Sigmoid colon (tissue), 7 donors: ENCODE measurements around the gene CABLES1. TPM values are rescaled to one million over a fixed set of nuclear protein-coding genes. Genes with fewer than 3 reads are reported as not detected.

Experiments
- DNase-seq: peaks from one replicate; pipeline ENCODE4 v3.0.0-alpha.2; 2019
- H3K27ac ChIP-seq, 4 donors: fragments of 200-600 bp; sonication (generic); one replicate each; pipeline ENCODE4 v1.5.1; 2016 to 2019; ENCODE audit warnings: mild to moderate bottlenecking in 1 of 4
- H3K27me3 ChIP-seq, 3 donors: fragments of 200-600 bp; sonication (generic); one replicate each; pipeline ENCODE4 v1.5.1; 2019; ENCODE audit warnings: mild to moderate bottlenecking in 1 of 3
- H3K36me3 ChIP-seq, 4 donors: fragments of 200-600 bp; sonication (generic); one replicate each; pipeline ENCODE4 v1.5.1; 2016 to 2019
- H3K4me1 ChIP-seq, 4 donors: fragments of 200-600 bp; sonication (generic); one replicate each; pipeline ENCODE4 v1.5.1; 2017 to 2019
- H3K4me3 ChIP-seq, 4 donors: fragments of 200-600 bp; sonication (generic); one replicate each; pipeline ENCODE4 v1.5.1; 2017 to 2019; ENCODE audit warnings: mild to moderate bottlenecking in 2 of 4, moderate library complexity in 1 of 4
- H3K9me3 ChIP-seq, 4 donors: fragments of 200-600 bp in 3 of 4; sonication (generic) in 3 of 4; one replicate each; pipeline versions ENCODE4 v1.5.1 to v1.6.1; 2013 to 2019
- EP300 ChIP-seq, 4 donors: sonication (generic); formaldehyde crosslinking; IDR thresholded peaks; one replicate each; pipeline ENCODE4 v1.6.1; 2017; ENCODE audit warnings: antibody characterized with exemption in 4 of 4
- POLR2A ChIP-seq, 2 donors: fragments of 450-650 bp; IDR thresholded peaks; one replicate each; pipeline ENCODE4 v1.6.1; 2016; ENCODE audit warnings: antibody characterized with exemption in 2 of 2, mild to moderate bottlenecking in 2 of 2, moderate library complexity in 2 of 2
- POLR2AphosphoS5 ChIP-seq, 4 donors: sonication (generic); formaldehyde crosslinking; IDR thresholded peaks; one replicate each; pipeline ENCODE4 v1.6.1; 2017; ENCODE audit warnings: antibody characterized with exemption in 4 of 4
- WGBS, 2 donors: extraction: QIAGEN DNeasy Blood & Tissue Kit; methylation state at CpG; one replicate each; pipeline ENCODE4 v1.1.7; 2013; 5-methylcytosine and 5-hydroxymethylcytosine counted together
- intact Hi-C: fragments of 100-400 bp; cut with DNase I; formaldehyde crosslinking; loops from one replicate; pipeline ENCODE4 v1.15.1; 2023
- polyA plus RNA-seq, 3 donors: library from polyadenylated mRNA; stranded (reverse); fragments of 200-250 nt; gene quantifications; one replicate each; pipeline ENCODE4 v1.2.3, GENCODE V29; 2013
- total RNA-seq, 4 donors: library from RNA; depleted of rRNA; stranded (reverse); fragments of >200 nt; gene quantifications; one replicate each; pipeline ENCODE4 v1.1.0, GENCODE V29; 2016
- TF ChIP-seq, protein P1 (sequence below), 4 experiments: fragments of 450-650 bp in 3 of 4; fragments of 200-600 bp in 1 of 4; IDR thresholded peaks; one replicate each; pipeline ENCODE4 v1.5.1; 2016 to 2019; ENCODE audit warnings: antibody characterized with exemption in 4 of 4, mild to moderate bottlenecking in 3 of 4, moderate library complexity in 2 of 4
- donor health status: healthy with polysubstance abuse.
- donor health status: Bipolar disorder and iron deficiency.
- donor health status: healthy.

The CABLES1 gene
- total and polyA plus RNA-seq, 7 donors = 1.9 to 7.2 (median 3.9) TPM

DNA sequence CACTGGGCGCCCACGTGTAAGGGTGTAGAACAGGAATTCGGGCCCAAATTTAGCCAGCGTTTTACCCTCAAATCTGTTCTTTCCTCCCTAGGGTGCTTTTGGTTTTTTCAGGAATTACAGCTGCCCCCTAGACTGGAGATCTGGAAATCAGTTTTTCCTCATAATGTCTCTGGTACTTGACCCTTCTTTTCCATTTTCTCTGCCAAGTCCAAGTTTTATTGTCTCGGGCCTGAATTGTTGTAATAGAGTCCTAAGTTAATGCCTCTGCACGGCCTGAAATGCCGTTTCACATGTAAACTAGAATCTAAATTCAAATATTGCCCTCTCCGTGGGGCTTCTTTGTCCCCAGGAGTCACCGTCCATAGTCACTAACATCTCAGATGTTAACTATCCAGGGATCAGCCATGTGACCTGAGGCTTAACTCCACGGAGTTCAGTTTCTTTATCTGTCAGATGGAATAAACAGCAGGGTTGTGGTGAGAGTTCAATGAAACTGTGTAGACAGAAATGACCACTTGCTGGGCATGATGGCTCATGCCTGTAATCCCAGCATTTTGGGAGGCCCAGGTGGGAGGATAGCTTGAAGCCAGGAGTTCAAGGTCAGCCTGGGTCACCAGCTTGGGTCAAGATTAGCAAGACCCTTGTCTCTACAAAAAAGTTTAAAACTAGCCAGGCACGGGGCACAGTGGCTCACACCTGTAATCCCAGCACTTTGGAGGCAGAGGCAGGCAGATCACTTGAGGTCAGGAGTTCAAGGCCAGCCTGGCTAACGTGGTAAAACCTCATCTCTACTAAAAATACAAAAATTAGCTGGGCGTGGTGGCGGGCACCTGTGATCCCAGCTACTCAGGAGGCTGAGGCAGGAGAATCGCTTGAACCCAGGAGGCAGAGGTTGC lies 12.7 kb upstream of the CABLES1 start:
- Histone ChIP-seq H3K27ac (no peak overlapping the region), H3K4me1 (no peaks in the 10 kb centered on the region), H3K36me3 (no peaks in the 10 kb centered on the region), H3K4me3 (no peak overlapping the region), H3K27me3 (peaks cover 0 to 3% (median 0%) of the 10 kb centered on the region in 3 donors), H3K9me3 (no peaks in the 10 kb centered on the region)
- DNase-seq = no peak
- intact Hi-C loops = no loop called here
- TF ChIP-seq POLR2A (IDR thresholded peaks at IDR 0.05) (no peak), POLR2AphosphoS5 (IDR thresholded peaks at IDR 0.05) (no peak), EP300 (IDR thresholded peaks at IDR 0.05) (no peak)
- TF ChIP-seq, protein P1, sequence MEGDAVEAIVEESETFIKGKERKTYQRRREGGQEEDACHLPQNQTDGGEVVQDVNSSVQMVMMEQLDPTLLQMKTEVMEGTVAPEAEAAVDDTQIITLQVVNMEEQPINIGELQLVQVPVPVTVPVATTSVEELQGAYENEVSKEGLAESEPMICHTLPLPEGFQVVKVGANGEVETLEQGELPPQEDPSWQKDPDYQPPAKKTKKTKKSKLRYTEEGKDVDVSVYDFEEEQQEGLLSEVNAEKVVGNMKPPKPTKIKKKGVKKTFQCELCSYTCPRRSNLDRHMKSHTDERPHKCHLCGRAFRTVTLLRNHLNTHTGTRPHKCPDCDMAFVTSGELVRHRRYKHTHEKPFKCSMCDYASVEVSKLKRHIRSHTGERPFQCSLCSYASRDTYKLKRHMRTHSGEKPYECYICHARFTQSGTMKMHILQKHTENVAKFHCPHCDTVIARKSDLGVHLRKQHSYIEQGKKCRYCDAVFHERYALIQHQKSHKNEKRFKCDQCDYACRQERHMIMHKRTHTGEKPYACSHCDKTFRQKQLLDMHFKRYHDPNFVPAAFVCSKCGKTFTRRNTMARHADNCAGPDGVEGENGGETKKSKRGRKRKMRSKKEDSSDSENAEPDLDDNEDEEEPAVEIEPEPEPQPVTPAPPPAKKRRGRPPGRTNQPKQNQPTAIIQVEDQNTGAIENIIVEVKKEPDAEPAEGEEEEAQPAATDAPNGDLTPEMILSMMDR (IDR thresholded peaks at IDR 0.05) = no peak
- WGBS, 2 donors = 78 to 82% methylated on average over 15 of the region's 15 CpGs

- intact Hi-C loops = no loop called here
- Histone ChIP-seq H3K4me1 (no peaks in the 10 kb centered on the region), H3K27ac (no peak overlapping the region), H3K27me3 (peaks cover 0 to 3% (median 0%) of the 10 kb centered on the region in 3 donors), H3K9me3 (no peaks in the 10 kb centered on the region), H3K4me3 (no peak overlapping the region), H3K36me3 (no peaks in the 10 kb centered on the region)
- TF ChIP-seq EP300 (IDR thresholded peaks at IDR 0.05) (no peak), POLR2AphosphoS5 (IDR thresholded peaks at IDR 0.05) (no peak), POLR2A (IDR thresholded peaks at IDR 0.05) (no peak)
- TF ChIP-seq, protein P1 (IDR thresholded peaks at IDR 0.05) = no peak
- 17 to 62% methylated on average over 11 of the region's 11 CpGs for WGBS, 2 donors
- no peak for DNase-seq
Measured at GRCh38 chr18:23126376-23127056, 8.8 kb upstream of the CABLES1 start.

DNA sequence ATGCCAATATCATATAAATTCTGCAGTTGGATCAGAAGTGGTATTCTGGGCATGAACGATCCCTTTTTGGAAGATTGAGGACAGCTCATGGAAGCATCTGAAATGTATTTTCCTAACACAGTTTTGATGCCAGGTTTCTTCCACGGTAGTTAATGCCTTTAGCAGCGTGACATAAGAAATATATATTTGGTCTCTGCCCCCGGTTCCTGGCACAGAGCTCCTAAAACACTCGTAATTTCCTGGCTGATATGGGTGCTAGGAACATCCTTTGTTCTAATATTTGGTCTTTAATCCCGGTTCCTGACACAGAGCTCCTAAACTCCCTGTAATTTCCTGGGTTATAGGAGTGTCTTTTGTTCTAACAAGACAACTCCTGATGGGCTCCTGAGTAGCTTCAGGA lies 8.2 kb upstream of the CABLES1 start:
- no peaks in the 10 kb centered on the region for H3K36me3 ChIP-seq
- no peak overlapping the region for H3K27ac ChIP-seq
- no peaks in the 10 kb centered on the region for H3K9me3 ChIP-seq
- no peaks in the 10 kb centered on the region for H3K4me1 ChIP-seq
- no peak overlapping the region for H3K4me3 ChIP-seq
- DNase-seq = no peak
- TF ChIP-seq POLR2A (IDR thresholded peaks at IDR 0.05) = no peak
- TF ChIP-seq EP300 (IDR thresholded peaks at IDR 0.05) = no peak
- no peak for TF ChIP-seq POLR2AphosphoS5 (IDR thresholded peaks at IDR 0.05)
- TF ChIP-seq, protein P1 (IDR thresholded peaks at IDR 0.05) = no peak
- WGBS, 2 donors = 13 to 66% methylated on average over 6 of the region's 6 CpGs
- intact Hi-C loops = no loop called here
- H3K27me3 ChIP-seq = peaks cover 0 to 3% (median 0%) of the 10 kb centered on the region in 3 donors

DNA sequence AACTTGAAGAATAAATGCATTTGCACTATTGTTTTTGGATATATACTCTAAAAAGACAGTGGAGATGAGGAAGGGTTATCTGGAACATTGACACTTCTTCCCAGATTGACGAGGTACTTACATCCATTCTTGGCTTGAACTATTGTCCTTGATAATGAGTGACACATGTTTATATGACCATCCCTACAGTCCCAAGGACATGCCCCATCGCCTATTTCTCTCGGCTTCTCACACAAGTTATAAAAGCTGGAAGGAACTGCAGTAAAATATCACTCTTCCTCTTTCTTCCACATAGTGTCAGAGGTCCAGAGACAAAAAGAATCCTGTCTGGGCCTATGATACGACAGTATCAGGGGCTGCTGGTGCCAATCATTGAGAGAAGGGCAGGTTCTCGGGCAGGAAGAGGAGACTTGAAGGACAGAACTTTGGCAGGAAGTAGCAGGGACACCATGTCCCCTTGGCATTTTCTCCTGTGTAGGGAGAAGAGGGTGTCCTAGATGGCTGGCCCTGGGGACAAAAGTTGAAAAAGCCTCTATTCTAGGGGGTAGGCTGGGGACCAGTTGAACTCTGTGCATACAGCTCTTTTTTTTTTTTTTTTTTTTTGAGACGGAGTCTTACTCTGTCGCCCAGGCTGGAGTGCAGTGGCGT lies 5.8 kb upstream of the CABLES1 start:
- Histone ChIP-seq H3K36me3 (no peaks in the 10 kb centered on the region), H3K27ac (no peak overlapping the region), H3K27me3 (peaks cover 0 to 3% (median 0%) of the 10 kb centered on the region in 3 donors), H3K9me3 (no peaks in the 10 kb centered on the region), H3K4me1 (peaks cover 0 to under 1% (median 0%) of the 10 kb centered on the region in 4 donors), H3K4me3 (no peak overlapping the region)
- WGBS, 2 donors = 63 to 77% methylated on average over 7 to 8 of the region's 8 CpGs
- TF ChIP-seq EP300 (IDR thresholded peaks at IDR 0.05) = no peak
- TF ChIP-seq POLR2A (IDR thresholded peaks at IDR 0.05) = no peak
- DNase-seq = no peak
- intact Hi-C loops = loop anchor here (10.0 kb wide), 1 partner anchor 195 kb away; the partner anchor contains the start of gene RBBP8
